Pons (tissue), 1 donor: Measurements from ENCODE around the gene EIF1.
A peak's percentile ranks its signal among the peaks of the same experiment; 100 is the strongest.
"Not testable (repeated sequence)": the region's sequence is repeated elsewhere in the genome, so short reads cannot be mapped to it uniquely, and the experiment has no call there.

Source experiments
- DNase-seq: peaks from one replicate; pipeline ENCODE4 v3.0.0-alpha.2; 2016; ENCODE audit warnings: low spot score

EIF1 gene

GRCh38 chr17:41678907-41679739, 9.6 kb upstream of the EIF1 start:
- no peak for DNase-seq

- DNase-seq: no peak
These were observed 8.8 kb upstream of the EIF1 start for GRCh38 chr17:41679740-41680425.

- DNase-seq: no peak
These were observed 8.2 kb upstream of the EIF1 start for GRCh38 chr17:41680426-41681040.

- DNase-seq: no peak
These were observed 6.9 kb upstream of the EIF1 start for GRCh38 chr17:41681776-41682175.

- DNase-seq: no peak
These were observed 6.1 kb upstream of the EIF1 start for GRCh38 chr17:41682631-41683030.

GRCh38 chr17:41683441-41684007, 5.2 kb upstream of the EIF1 start:
- DNase-seq: no peak

GRCh38 chr17:41684035-41684434, 4.7 kb upstream of the EIF1 start:
- DNase-seq: no peak

GRCh38 chr17:41685753-41686152, 2.9 kb upstream of the EIF1 start:
- DNase-seq: not testable (repeated sequence)

- DNase-seq: no peak
These were observed 2.4 kb upstream of the EIF1 start for GRCh38 chr17:41686281-41686680.

GRCh38 chr17:41687828-41688640, 651 bp upstream of the EIF1 start:
- DNase-seq: no peak

GRCh38 chr17:41689497-41690299, 1.0 kb downstream of the EIF1 start:
- DNase-seq: peak; percentile 71

- DNase-seq: no peak
These were observed 1.8 kb downstream of the EIF1 start for GRCh38 chr17:41690497-41690896.

GRCh38 chr17:41691031-41691777, 2.5 kb downstream of the EIF1 start:
- no peak for DNase-seq

- no peak for DNase-seq
These were observed 4.2 kb downstream of the EIF1 start for GRCh38 chr17:41692722-41693521.

GRCh38 chr17:41695134-41695661, 6.5 kb downstream of the EIF1 start:
- DNase-seq: no peak

- peak; percentile 82 for DNase-seq
These were observed 7.5 kb downstream of the EIF1 start for GRCh38 chr17:41695954-41696757.

- peak; percentile 73 for DNase-seq
These were observed 8.7 kb downstream of the EIF1 start for GRCh38 chr17:41697122-41697962.
